OCI-LY1 (cell line): ENCODE data around the gene CCDC146.
"Not testable (repeated sequence)": the region's sequence is repeated elsewhere in the genome, so short reads cannot be mapped to it uniquely, and the experiment has no call there.

ENCODE experiments used
- EZH2 ChIP-seq: fragments of 200-600 bp; sonication (generic), shearing (Covaris generic); IDR thresholded peaks from 2 replicates; pipeline ENCODE4 v1.8.0; 2017; ENCODE audit warnings: borderline replicate concordance, mixed run types, mild to moderate bottlenecking, antibody characterized with exemption, low read length, moderate library complexity, mixed read lengths
- TF ChIP-seq, protein P1 (sequence below): fragments of 200-600 bp; sonication (generic), shearing (Covaris generic); IDR thresholded peaks from 2 replicates; pipeline ENCODE4 v1.5.1; 2017; ENCODE audit warnings: mild to moderate bottlenecking, antibody characterized with exemption, low read length, moderate library complexity, mixed read lengths

DNA sequence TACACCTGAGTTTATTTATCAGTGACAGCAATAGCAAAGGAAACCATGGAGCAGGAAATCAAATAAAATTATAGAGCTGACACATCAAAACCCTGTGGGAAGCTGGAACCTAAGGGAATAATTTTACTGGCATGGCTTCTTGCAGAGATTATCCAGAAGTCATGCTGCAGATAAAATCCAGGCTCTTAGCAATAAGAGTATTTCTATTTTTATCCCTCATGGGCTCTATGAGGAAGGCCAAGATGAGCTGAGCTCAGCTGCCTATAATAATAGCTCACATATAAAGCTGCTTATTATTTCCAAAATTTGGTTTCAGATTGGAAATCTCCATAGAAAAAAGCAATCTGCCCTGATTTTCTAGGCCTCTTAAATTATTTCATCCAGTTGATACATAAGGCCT is 43.3 kb upstream of the CCDC146 start:
- TF ChIP-seq, protein P1, sequence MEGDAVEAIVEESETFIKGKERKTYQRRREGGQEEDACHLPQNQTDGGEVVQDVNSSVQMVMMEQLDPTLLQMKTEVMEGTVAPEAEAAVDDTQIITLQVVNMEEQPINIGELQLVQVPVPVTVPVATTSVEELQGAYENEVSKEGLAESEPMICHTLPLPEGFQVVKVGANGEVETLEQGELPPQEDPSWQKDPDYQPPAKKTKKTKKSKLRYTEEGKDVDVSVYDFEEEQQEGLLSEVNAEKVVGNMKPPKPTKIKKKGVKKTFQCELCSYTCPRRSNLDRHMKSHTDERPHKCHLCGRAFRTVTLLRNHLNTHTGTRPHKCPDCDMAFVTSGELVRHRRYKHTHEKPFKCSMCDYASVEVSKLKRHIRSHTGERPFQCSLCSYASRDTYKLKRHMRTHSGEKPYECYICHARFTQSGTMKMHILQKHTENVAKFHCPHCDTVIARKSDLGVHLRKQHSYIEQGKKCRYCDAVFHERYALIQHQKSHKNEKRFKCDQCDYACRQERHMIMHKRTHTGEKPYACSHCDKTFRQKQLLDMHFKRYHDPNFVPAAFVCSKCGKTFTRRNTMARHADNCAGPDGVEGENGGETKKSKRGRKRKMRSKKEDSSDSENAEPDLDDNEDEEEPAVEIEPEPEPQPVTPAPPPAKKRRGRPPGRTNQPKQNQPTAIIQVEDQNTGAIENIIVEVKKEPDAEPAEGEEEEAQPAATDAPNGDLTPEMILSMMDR = not testable (repeated sequence)
- not testable (repeated sequence) for TF ChIP-seq EZH2
